ENCODE results near the gene UMAD1. TPM values are rescaled to one million over a fixed set of nuclear protein-coding genes. Genes with fewer than 3 reads are reported as not detected.

UMAD1 gene
- total and polyA plus RNA-seq, 2 donors (not counting 3 experiments of a cell fraction or from before 2014, with no cell fraction given) = 5.6 to 6.6 TPM

GRCh38 chr7:7751243-7752092 lies 110.9 kb downstream of the UMAD1 start:
- FAIRE-seq = no peak
- TF ChIP-seq POLR2AphosphoS5 (IDR thresholded peaks at IDR 0.05; ENCODE audit: insufficient read depth, low read depth, low read length) (no peak), MYC (IDR thresholded peaks at IDR 0.05; ENCODE audit: low read depth, low read length) (no peak), FOS (IDR thresholded peaks at IDR 0.05; ENCODE audit: borderline replicate concordance, insufficient read depth, low read length) (no peak), POLR2A (IDR thresholded peaks at IDR 0.05; ENCODE audit: low read depth, low read length) (no peak)

DNA sequence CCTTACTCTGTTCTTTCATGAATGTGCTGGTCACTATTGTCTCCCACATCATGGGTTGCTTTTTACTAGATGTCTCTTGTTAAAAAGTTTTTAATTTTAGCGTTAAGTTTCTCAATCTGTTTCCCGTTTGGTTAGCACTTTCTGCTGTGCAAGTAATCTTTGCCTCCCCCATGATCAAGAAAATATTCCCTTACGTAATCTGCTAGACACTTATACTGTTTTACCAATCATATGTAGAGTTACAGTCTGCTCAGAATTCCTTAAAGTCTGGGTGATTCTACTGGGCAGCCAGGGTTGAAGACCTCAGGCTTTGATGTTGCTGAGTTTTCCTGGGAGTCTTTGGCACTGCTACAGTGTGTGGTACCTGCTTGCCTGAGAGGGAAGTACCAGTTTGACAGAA lies 116.0 kb downstream of the UMAD1 start:
- no peaks in the 10 kb centered on the region for H3K79me2 ChIP-seq (ENCODE audit: control insufficient read depth, insufficient read depth, low read length)
- H3K36me3 ChIP-seq (ENCODE audit: control insufficient read depth in 2 of 2, extremely low read depth in 1 of 2, insufficient read depth in 2 of 2, low read length in 2 of 2) = no peaks in the 10 kb centered on the region
- H3K4me1 ChIP-seq (ENCODE audit: control insufficient read depth, extremely low read depth, insufficient read depth, low read length) = peaks cover 4% of the 10 kb centered on the region
- no peak overlapping the region for H3K4me2 ChIP-seq (ENCODE audit: insufficient read depth, low read length)
- DNase-seq (ENCODE audit: low read depth, low spot score) = no peak
- FAIRE-seq = no peak
- H3K4me3 ChIP-seq (replicated peaks in 1 of 3; ENCODE audit: insufficient read depth in 1 of 3, low read depth in 1 of 3, low read length in 3 of 3) = no peak overlapping the region
- no peak overlapping the region for H2AFZ ChIP-seq (ENCODE audit: low read depth, low read length)
- H3K27me3 ChIP-seq (ENCODE audit: control insufficient read depth in 2 of 2, insufficient read depth in 2 of 2, low read length in 2 of 2) = no peaks in the 10 kb centered on the region
- H4K20me1 ChIP-seq (replicated peaks; ENCODE audit: control insufficient read depth, extremely low read depth, insufficient read depth, low read length) = no peaks in the 10 kb centered on the region
- POLR2A ChIA-PET = no interaction called here
- no peak overlapping the region for H3K9ac ChIP-seq (replicated peaks; ENCODE audit: extremely low read depth, insufficient read depth, low read length)
- no peaks in the 10 kb centered on the region for H3K9me3 ChIP-seq (replicated peaks; ENCODE audit: control insufficient read depth, insufficient read depth, low read length)
- no peak for TF ChIP-seq POLR2A (IDR thresholded peaks at IDR 0.05; ENCODE audit: low read depth, low read length)
- no peak for TF ChIP-seq EZH2 (IDR thresholded peaks at IDR 0.05; ENCODE audit: borderline replicate concordance, low read depth, low read length, severe bottlenecking)
- no peak for TF ChIP-seq POLR2AphosphoS5 (IDR thresholded peaks at IDR 0.05; ENCODE audit: insufficient read depth, low read depth, low read length)
- TF ChIP-seq, protein P1, sequence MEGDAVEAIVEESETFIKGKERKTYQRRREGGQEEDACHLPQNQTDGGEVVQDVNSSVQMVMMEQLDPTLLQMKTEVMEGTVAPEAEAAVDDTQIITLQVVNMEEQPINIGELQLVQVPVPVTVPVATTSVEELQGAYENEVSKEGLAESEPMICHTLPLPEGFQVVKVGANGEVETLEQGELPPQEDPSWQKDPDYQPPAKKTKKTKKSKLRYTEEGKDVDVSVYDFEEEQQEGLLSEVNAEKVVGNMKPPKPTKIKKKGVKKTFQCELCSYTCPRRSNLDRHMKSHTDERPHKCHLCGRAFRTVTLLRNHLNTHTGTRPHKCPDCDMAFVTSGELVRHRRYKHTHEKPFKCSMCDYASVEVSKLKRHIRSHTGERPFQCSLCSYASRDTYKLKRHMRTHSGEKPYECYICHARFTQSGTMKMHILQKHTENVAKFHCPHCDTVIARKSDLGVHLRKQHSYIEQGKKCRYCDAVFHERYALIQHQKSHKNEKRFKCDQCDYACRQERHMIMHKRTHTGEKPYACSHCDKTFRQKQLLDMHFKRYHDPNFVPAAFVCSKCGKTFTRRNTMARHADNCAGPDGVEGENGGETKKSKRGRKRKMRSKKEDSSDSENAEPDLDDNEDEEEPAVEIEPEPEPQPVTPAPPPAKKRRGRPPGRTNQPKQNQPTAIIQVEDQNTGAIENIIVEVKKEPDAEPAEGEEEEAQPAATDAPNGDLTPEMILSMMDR (IDR thresholded peaks at IDR 0.05; ENCODE audit: extremely low read depth in 1 of 2, insufficient read depth in 1 of 2, low read depth in 1 of 2, low read length in 2 of 2) = no peak
- TF ChIP-seq MAX (IDR thresholded peaks at IDR 0.05; ENCODE audit: insufficient read depth, insufficient read length) = no peak
- no peak for TF ChIP-seq FOS (IDR thresholded peaks at IDR 0.05; ENCODE audit: borderline replicate concordance, insufficient read depth, low read length)
- TF ChIP-seq GATA2 (IDR thresholded peaks at IDR 0.05; ENCODE audit: insufficient read depth, insufficient read length, low read depth, low read length) = no peak
- no peak for TF ChIP-seq JUN (IDR thresholded peaks at IDR 0.05; ENCODE audit: borderline replicate concordance, insufficient read depth, insufficient read length, low read depth)
- no peak for TF ChIP-seq MYC (IDR thresholded peaks at IDR 0.05; ENCODE audit: low read depth, low read length)
- dilution Hi-C loops (cut with MboI; ENCODE audit: extremely low pct_ligation_motif_present, low sequenced_read_pairs) (no loop called here), intact Hi-C loops (cut with micrococcal nuclease) (no loop called here)
- no peak overlapping the region for H3K27ac ChIP-seq (ENCODE audit: insufficient read depth, low read depth, low read length)
- no TSS peak for BruUV-seq (replicated peaks)
- CTCF ChIA-PET = interaction anchor here (0.9 to 7.0 kb wide), 3 partner anchors 12 to 434 kb away, joined by 3 to 153 read pairs (median 5); no protein-coding TSS in a partner anchor
- H3K9me1 ChIP-seq (replicated peaks; ENCODE audit: control insufficient read depth, extremely low read depth, insufficient read depth, low read length) = no peaks in the 10 kb centered on the region

More at GRCh38 chr7:7751243-7752092, 110.9 kb downstream of the UMAD1 start:
- DNase-seq (ENCODE audit: low read depth, low spot score) = no peak
- H3K27ac ChIP-seq (ENCODE audit: insufficient read depth, low read depth, low read length) = no peak overlapping the region
- H3K79me2 ChIP-seq (ENCODE audit: control insufficient read depth, insufficient read depth, low read length) = no peaks in the 10 kb centered on the region
- intact Hi-C loops (cut with micrococcal nuclease) = no loop called here
- no peaks in the 10 kb centered on the region for H3K27me3 ChIP-seq (ENCODE audit: control insufficient read depth in 2 of 2, insufficient read depth in 2 of 2, low read length in 2 of 2)
- no peak overlapping the region for H3K9ac ChIP-seq (replicated peaks; ENCODE audit: extremely low read depth, insufficient read depth, low read length)
- no peaks in the 10 kb centered on the region for H3K9me1 ChIP-seq (replicated peaks; ENCODE audit: control insufficient read depth, extremely low read depth, insufficient read depth, low read length)
- dilution Hi-C loops (cut with MboI; ENCODE audit: extremely low pct_ligation_motif_present, low sequenced_read_pairs) = no loop called here
- no peaks in the 10 kb centered on the region for H3K9me3 ChIP-seq (replicated peaks; ENCODE audit: control insufficient read depth, insufficient read depth, low read length)
- BruUV-seq (replicated peaks) = no TSS peak
- ChIA-PET POLR2A (no interaction called here), CTCF (interaction anchor here (0.7 to 2.8 kb wide), 3 partner anchors 9 to 439 kb away, joined by 3 to 17 read pairs (median 3); no protein-coding TSS in a partner anchor)
- H2AFZ ChIP-seq (ENCODE audit: low read depth, low read length) = no peak overlapping the region
- no peaks in the 10 kb centered on the region for H3K4me1 ChIP-seq (ENCODE audit: control insufficient read depth, extremely low read depth, insufficient read depth, low read length)
- no peaks in the 10 kb centered on the region for H4K20me1 ChIP-seq (replicated peaks; ENCODE audit: control insufficient read depth, extremely low read depth, insufficient read depth, low read length)
- H3K4me3 ChIP-seq (replicated peaks in 1 of 3; ENCODE audit: insufficient read depth in 1 of 3, low read depth in 1 of 3, low read length in 3 of 3) = no peak overlapping the region
- no peaks in the 10 kb centered on the region for H3K36me3 ChIP-seq (ENCODE audit: control insufficient read depth in 2 of 2, extremely low read depth in 1 of 2, insufficient read depth in 2 of 2, low read length in 2 of 2)
- H3K4me2 ChIP-seq (ENCODE audit: insufficient read depth, low read length) = no peak overlapping the region
